Activated T-helper 17 cell treated with anti-CD3 and anti-CD28 coated beads, Interleukin-2, amount 50 U/mL, for 72 hours (primary cell): ENCODE results near the gene KCTD16. TPM values are rescaled to one million over a fixed set of nuclear protein-coding genes. Genes with fewer than 3 reads are reported as not detected.

Experiments used
- ATAC-seq: fragments of 150-1000 bp; cut with Tn5 transposase; replicated peaks from 2 replicates; pipeline ENCODE4 v1.10.0; 2021; ENCODE audit warnings: mild to moderate bottlenecking, moderate library complexity
- H3K27ac Mint-ChIP-seq: one replicate; pipeline ENCODE4 v1.8.0; 2022; ENCODE audit warnings: mixed read lengths
- H3K27me3 Mint-ChIP-seq: one replicate; pipeline ENCODE4 v1.8.0; 2022; ENCODE audit warnings: mixed read lengths
- H3K36me3 Mint-ChIP-seq: one replicate; pipeline ENCODE4 v1.8.0; 2022; ENCODE audit warnings: low read depth, mild to moderate bottlenecking, mixed read lengths
- H3K4me1 Mint-ChIP-seq: one replicate; pipeline ENCODE4 v1.8.0; 2022; ENCODE audit warnings: mixed read lengths
- H3K4me3 Mint-ChIP-seq: one replicate; pipeline ENCODE4 v1.8.0; 2022; ENCODE audit warnings: mild to moderate bottlenecking, mixed read lengths
- H3K9me3 Mint-ChIP-seq: one replicate; pipeline ENCODE4 v1.8.0; 2022; ENCODE audit warnings: mixed read lengths
- total RNA-seq, 2 donors: library from RNA; stranded (reverse); gene quantifications; one replicate each; pipeline ENCODE4 v1.2.3, GENCODE V29; 2022

The KCTD16 gene
- total RNA-seq, 2 donors from 2014 or later: 0.11 to 0.40 TPM

GRCh38 chr5:144333336-144333920, 162.8 kb downstream of the KCTD16 start:
- H3K36me3 Mint-ChIP-seq: no peaks in the 10 kb centered on the region
- H3K27me3 Mint-ChIP-seq: peaks cover 3% of the 10 kb centered on the region
- no peaks in the 10 kb centered on the region for H3K9me3 Mint-ChIP-seq
- H3K4me3 Mint-ChIP-seq: no peak overlapping the region
- no peak overlapping the region for H3K27ac Mint-ChIP-seq
- ATAC-seq: no peak
- H3K4me1 Mint-ChIP-seq: no peaks in the 10 kb centered on the region

- Mint-ChIP-seq H3K4me1 (no peaks in the 10 kb centered on the region), H3K36me3 (no peaks in the 10 kb centered on the region), H3K27me3 (peaks cover 3% of the 10 kb centered on the region), H3K9me3 (no peaks in the 10 kb centered on the region), H3K27ac (no peak overlapping the region), H3K4me3 (no peak overlapping the region)
- ATAC-seq: no peak
Measured at GRCh38 chr5:144335561-144335960, 164.9 kb downstream of the KCTD16 start.

GRCh38 chr5:144336191-144336961, 165.7 kb downstream of the KCTD16 start:
- H3K9me3 Mint-ChIP-seq: no peaks in the 10 kb centered on the region
- no peaks in the 10 kb centered on the region for H3K36me3 Mint-ChIP-seq
- H3K4me1 Mint-ChIP-seq: no peaks in the 10 kb centered on the region
- no peak for ATAC-seq
- no peak overlapping the region for H3K4me3 Mint-ChIP-seq
- peaks cover 3% of the 10 kb centered on the region for H3K27me3 Mint-ChIP-seq
- H3K27ac Mint-ChIP-seq: no peak overlapping the region

GRCh38 chr5:144352330-144352729, 181.7 kb downstream of the KCTD16 start:
- Mint-ChIP-seq H3K4me1 (no peaks in the 10 kb centered on the region), H3K9me3 (no peaks in the 10 kb centered on the region), H3K27ac (no peak overlapping the region), H3K27me3 (peaks cover 3% of the 10 kb centered on the region), H3K4me3 (no peak overlapping the region), H3K36me3 (no peaks in the 10 kb centered on the region)
- no peak for ATAC-seq

- no peak overlapping the region for H3K4me3 Mint-ChIP-seq
- no peak overlapping the region for H3K27ac Mint-ChIP-seq
- no peaks in the 10 kb centered on the region for H3K4me1 Mint-ChIP-seq
- H3K36me3 Mint-ChIP-seq: no peaks in the 10 kb centered on the region
- no peak for ATAC-seq
- peaks cover 3% of the 10 kb centered on the region for H3K27me3 Mint-ChIP-seq
- no peaks in the 10 kb centered on the region for H3K9me3 Mint-ChIP-seq
Measured at GRCh38 chr5:144352732-144353317, 182.2 kb downstream of the KCTD16 start.

GRCh38 chr5:144356489-144356888, 185.8 kb downstream of the KCTD16 start:
- Mint-ChIP-seq H3K4me3 (no peak overlapping the region), H3K27me3 (peaks cover 3% of the 10 kb centered on the region)

GRCh38 chr5:144361406-144361805, 190.7 kb downstream of the KCTD16 start:
- Mint-ChIP-seq H3K27me3 (peaks cover 5% of the 10 kb centered on the region), H3K4me3 (no peak overlapping the region), H3K9me3 (no peaks in the 10 kb centered on the region), H3K36me3 (no peaks in the 10 kb centered on the region), H3K27ac (no peak overlapping the region), H3K4me1 (no peaks in the 10 kb centered on the region)
- ATAC-seq: no peak

More at GRCh38 chr5:144356489-144356888, 185.8 kb downstream of the KCTD16 start:
- ATAC-seq: no peak
- Mint-ChIP-seq H3K27ac (no peak overlapping the region), H3K9me3 (no peaks in the 10 kb centered on the region), H3K4me1 (no peaks in the 10 kb centered on the region), H3K36me3 (no peaks in the 10 kb centered on the region)

GRCh38 chr5:144365885-144366284, 195.2 kb downstream of the KCTD16 start:
- Mint-ChIP-seq H3K9me3 (no peaks in the 10 kb centered on the region), H3K36me3 (no peaks in the 10 kb centered on the region), H3K4me3 (no peak overlapping the region), H3K27ac (no peak overlapping the region), H3K27me3 (peaks cover 15% of the 10 kb centered on the region), H3K4me1 (no peaks in the 10 kb centered on the region)
- no peak for ATAC-seq

- Mint-ChIP-seq H3K4me3 (no peak overlapping the region), H3K27me3 (peaks cover 15% of the 10 kb centered on the region), H3K36me3 (no peaks in the 10 kb centered on the region), H3K9me3 (no peaks in the 10 kb centered on the region), H3K4me1 (no peaks in the 10 kb centered on the region), H3K27ac (no peak overlapping the region)
- ATAC-seq: no peak
Measured at GRCh38 chr5:144367991-144368390, 197.3 kb downstream of the KCTD16 start.

GRCh38 chr5:144368556-144368955, 197.9 kb downstream of the KCTD16 start:
- no peak overlapping the region for H3K4me3 Mint-ChIP-seq
- no peaks in the 10 kb centered on the region for H3K4me1 Mint-ChIP-seq
- no peak overlapping the region for H3K27ac Mint-ChIP-seq
- ATAC-seq: no peak
- H3K9me3 Mint-ChIP-seq: no peaks in the 10 kb centered on the region
- peaks cover 15% of the 10 kb centered on the region for H3K27me3 Mint-ChIP-seq
- H3K36me3 Mint-ChIP-seq: no peaks in the 10 kb centered on the region

- Mint-ChIP-seq H3K36me3 (no peaks in the 10 kb centered on the region), H3K27me3 (peaks cover 15% of the 10 kb centered on the region), H3K4me1 (no peaks in the 10 kb centered on the region), H3K27ac (no peak overlapping the region), H3K9me3 (no peaks in the 10 kb centered on the region), H3K4me3 (no peak overlapping the region)
- no peak for ATAC-seq
Measured at GRCh38 chr5:144369006-144369405, 198.3 kb downstream of the KCTD16 start.

GRCh38 chr5:144370273-144370672, 199.6 kb downstream of the KCTD16 start:
- Mint-ChIP-seq H3K4me1 (no peaks in the 10 kb centered on the region), H3K9me3 (no peaks in the 10 kb centered on the region), H3K4me3 (no peak overlapping the region), H3K27ac (no peak overlapping the region), H3K27me3 (peaks cover 15% of the 10 kb centered on the region), H3K36me3 (no peaks in the 10 kb centered on the region)
- ATAC-seq: no peak

- Mint-ChIP-seq H3K27ac (no peak overlapping the region), H3K4me3 (no peak overlapping the region), H3K9me3 (no peaks in the 10 kb centered on the region), H3K36me3 (no peaks in the 10 kb centered on the region), H3K27me3 (peaks cover 7% of the 10 kb centered on the region), H3K4me1 (no peaks in the 10 kb centered on the region)
- no peak for ATAC-seq
Measured at GRCh38 chr5:144374637-144375036, 204.0 kb downstream of the KCTD16 start.

GRCh38 chr5:144377207-144377606, 206.5 kb downstream of the KCTD16 start:
- Mint-ChIP-seq H3K27me3 (peaks cover 4% of the 10 kb centered on the region), H3K36me3 (no peaks in the 10 kb centered on the region)

GRCh38 chr5:144378681-144379080, 208.0 kb downstream of the KCTD16 start:
- no peak overlapping the region for H3K27ac Mint-ChIP-seq
- ATAC-seq: no peak
- H3K9me3 Mint-ChIP-seq: peaks cover 3% of the 10 kb centered on the region
- no peak overlapping the region for H3K4me3 Mint-ChIP-seq
- no peaks in the 10 kb centered on the region for H3K4me1 Mint-ChIP-seq
- H3K36me3 Mint-ChIP-seq: no peaks in the 10 kb centered on the region
- H3K27me3 Mint-ChIP-seq: peaks cover 4% of the 10 kb centered on the region

More at GRCh38 chr5:144377207-144377606, 206.5 kb downstream of the KCTD16 start:
- Mint-ChIP-seq H3K4me3 (no peak overlapping the region), H3K4me1 (no peaks in the 10 kb centered on the region), H3K27ac (no peak overlapping the region), H3K9me3 (peaks cover 3% of the 10 kb centered on the region)
- ATAC-seq: no peak
